ENCODE data around the gene GDPD5. TPM values are rescaled to one million over a fixed set of nuclear protein-coding genes. Genes with fewer than 3 reads are reported as not detected.

GDPD5 gene
- total and polyA plus RNA-seq, 10 of the 15 experiments (the other 5 are each of a cell fraction or from before 2014, with no cell fraction given) = 0.10 to 30.0 (median 6.7) TPM

- TF ChIP-seq EED (IDR thresholded peaks at IDR 0.05; ENCODE audit: low read depth) (peak; percentile 59; the same call in 1 of the 2 replicates), POLR2AphosphoS5 (IDR thresholded peaks at IDR 0.05; ENCODE audit: low read length) (peak; percentile 53; the same call in 1 of the 2 replicates)
Measured at GRCh38 chr11:75492181-75492820, 33.4 kb downstream of the GDPD5 start (continued).

GRCh38 chr11:75491465-75491864 lies 34.3 kb downstream of the GDPD5 start:
- no peak overlapping the region for H3K4me3 ChIP-seq
- H4K20me1 ChIP-seq (ENCODE audit: control insufficient read depth, insufficient read depth) = no peaks in the 10 kb centered on the region
- no peak overlapping the region for H3K4me2 ChIP-seq (ENCODE audit: control insufficient read depth, insufficient read depth)
- FAIRE-seq = no peak
- no peaks in the 10 kb centered on the region for H3K27me3 ChIP-seq (replicated peaks in 1 of 2; ENCODE audit: control insufficient read depth in 2 of 2, insufficient read depth in 2 of 2, low read length in 1 of 2)
- peaks cover 8% of the 10 kb centered on the region for H3K4me1 ChIP-seq (ENCODE audit: control insufficient read depth, insufficient read depth, low read length)
- no peaks in the 10 kb centered on the region for H3K79me2 ChIP-seq (ENCODE audit: control insufficient read depth, insufficient read depth, low read length)
- no peak overlapping the region for H3K27ac ChIP-seq (ENCODE audit: control insufficient read depth, insufficient read depth)
- intact Hi-C loops (cut with micrococcal nuclease; ENCODE audit: unreplicated experiment) = no loop called here
- no peak overlapping the region for H3K9ac ChIP-seq (ENCODE audit: control insufficient read depth, insufficient read depth, low read length)
- no peak for DNase-seq (ENCODE audit: low read depth, low spot score)
- in situ Hi-C loops (cut with MboI) = no loop called here
- CTCF ChIA-PET = interaction anchor here (0.5 to 1.5 kb wide), 3 partner anchors 40 to 565 kb away, joined by 3 to 4 read pairs (median 4); no protein-coding TSS in a partner anchor
- H3K9me3 ChIP-seq (replicated peaks; ENCODE audit: control insufficient read depth, insufficient read depth, low read length) = no peaks in the 10 kb centered on the region
- ATAC-seq = no peak
- no TSS peak for BruUV-seq (replicated peaks)
- RAD21 ChIA-PET (ENCODE audit: unreplicated experiment) = no interaction called here
- WGBS (ENCODE audit: insufficient coverage, insufficient replicate concordance, low lambda C conversion rate, missing lambda C conversion rate) = 58% methylated on average over 2 of the region's 2 CpGs
- SMC1A ChIA-PET (ENCODE audit: uncharacterized antibody, unreplicated experiment) = interaction anchor here (1.1 kb wide), 1 partner anchor 146 kb away, joined by 3 read pairs; no protein-coding TSS in a partner anchor
- POLR2A ChIA-PET = interaction anchor here (0.7 kb wide), 1 partner anchor 17 kb away, joined by 3 read pairs; no protein-coding TSS in a partner anchor
- no peaks in the 10 kb centered on the region for H3K36me3 ChIP-seq (ENCODE audit: control insufficient read depth in 2 of 2, insufficient read depth in 2 of 2, low read length in 1 of 2)
- H2AFZ ChIP-seq (ENCODE audit: control insufficient read depth, low read depth, low read length) = no peak overlapping the region
- TF ChIP-seq IRF3 (IDR thresholded peaks at IDR 0.05) = no peak
- TF ChIP-seq CHD1 (IDR thresholded peaks at IDR 0.05; ENCODE audit: low read depth, low read length) = no peak
- TF ChIP-seq, protein P1, sequence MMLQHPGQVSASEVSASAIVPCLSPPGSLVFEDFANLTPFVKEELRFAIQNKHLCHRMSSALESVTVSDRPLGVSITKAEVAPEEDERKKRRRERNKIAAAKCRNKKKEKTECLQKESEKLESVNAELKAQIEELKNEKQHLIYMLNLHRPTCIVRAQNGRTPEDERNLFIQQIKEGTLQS (IDR thresholded peaks at IDR 0.05; ENCODE audit: borderline replicate concordance, extremely low read depth, low read depth, low read length) = no peak
- TF ChIP-seq NFXL1 (IDR thresholded peaks at IDR 0.05; ENCODE audit: borderline replicate concordance) = no peak
- no peak for TF ChIP-seq ZBTB33 (IDR thresholded peaks at IDR 0.05)
- TF ChIP-seq, protein P2, sequence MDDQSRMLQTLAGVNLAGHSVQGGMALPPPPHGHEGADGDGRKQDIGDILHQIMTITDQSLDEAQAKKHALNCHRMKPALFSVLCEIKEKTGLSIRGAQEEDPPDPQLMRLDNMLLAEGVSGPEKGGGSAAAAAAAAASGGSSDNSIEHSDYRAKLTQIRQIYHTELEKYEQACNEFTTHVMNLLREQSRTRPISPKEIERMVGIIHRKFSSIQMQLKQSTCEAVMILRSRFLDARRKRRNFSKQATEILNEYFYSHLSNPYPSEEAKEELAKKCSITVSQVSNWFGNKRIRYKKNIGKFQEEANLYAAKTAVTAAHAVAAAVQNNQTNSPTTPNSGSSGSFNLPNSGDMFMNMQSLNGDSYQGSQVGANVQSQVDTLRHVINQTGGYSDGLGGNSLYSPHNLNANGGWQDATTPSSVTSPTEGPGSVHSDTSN (IDR thresholded peaks at IDR 0.05; ENCODE audit: insufficient replicate concordance, low read depth, low read length) = no peak
- TF ChIP-seq NFYB (IDR thresholded peaks at IDR 0.05; ENCODE audit: insufficient read depth, low read depth, low read length) = no peak
- no peak for TF ChIP-seq EGR1 (IDR thresholded peaks at IDR 0.05; ENCODE audit: borderline replicate concordance in 1 of 2, low read depth in 2 of 2, low read length in 2 of 2)
- no peak for TF ChIP-seq CHD4 (IDR thresholded peaks at IDR 0.05)
- TF ChIP-seq TARDBP (IDR thresholded peaks at IDR 0.05; ENCODE audit: borderline replicate concordance) = no peak
- no peak for TF ChIP-seq CBX3 (IDR thresholded peaks at IDR 0.05; ENCODE audit: borderline replicate concordance, low read depth)
- no peak for TF ChIP-seq KAT2A (conservative IDR thresholded peaks at IDR 0.05; ENCODE audit: control insufficient read depth, low read depth, low read length)
